Neural cell (in vitro differentiated cells): Measurements from ENCODE around the gene CASP10.

ENCODE experiments used
- EP300 ChIP-seq: fragments of 450-650 bp; conservative IDR thresholded peaks from 2 replicates; pipeline ENCODE4 v1.6.1; 2014; ENCODE audit warnings: antibody characterized with exemption, mild to moderate bottlenecking, moderate library complexity; ENCODE audit not compliant: poor library complexity, severe bottlenecking
- EZH2 ChIP-seq: fragments of 200-600, 300-800 bp; shearing (Covaris generic), sonication (generic); IDR thresholded peaks from 2 replicates; pipeline ENCODE4 v1.6.1; 2014; ENCODE audit warnings: antibody characterized with exemption, low read length, borderline replicate concordance, mild to moderate bottlenecking; ENCODE audit not compliant: insufficient read depth, poor library complexity, severe bottlenecking
- POLR2AphosphoS5 ChIP-seq: IDR thresholded peaks from 2 replicates; pipeline ENCODE4 v1.6.1; 2012
- TF ChIP-seq, protein P1 (sequence below): fragments of 450-650 bp; IDR thresholded peaks from 2 replicates; pipeline ENCODE4 v1.5.1; 2014; ENCODE audit warnings: antibody characterized with exemption, mild to moderate bottlenecking, moderate library complexity; ENCODE audit not compliant: poor library complexity, severe bottlenecking

DNA sequence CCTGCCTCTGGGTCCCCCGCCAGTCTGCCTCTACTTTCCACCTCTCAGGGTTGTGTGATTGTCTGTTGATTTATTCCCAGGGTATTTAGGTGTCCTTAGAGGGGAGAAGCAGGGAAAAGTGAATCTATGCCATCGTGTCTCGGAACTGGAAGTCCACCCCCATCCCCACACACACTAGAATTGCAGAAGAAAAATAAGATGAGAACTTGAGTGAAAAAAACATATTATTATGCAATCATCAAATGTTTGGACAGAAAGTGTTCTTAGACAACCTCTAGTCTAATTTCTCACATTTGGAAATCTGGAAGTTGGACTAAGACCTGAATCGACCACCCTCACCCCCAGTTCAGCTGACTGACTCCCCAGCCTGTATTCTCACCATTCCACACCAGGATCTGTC lies 63.3 kb downstream of the CASP10 start:
- TF ChIP-seq, protein P1, sequence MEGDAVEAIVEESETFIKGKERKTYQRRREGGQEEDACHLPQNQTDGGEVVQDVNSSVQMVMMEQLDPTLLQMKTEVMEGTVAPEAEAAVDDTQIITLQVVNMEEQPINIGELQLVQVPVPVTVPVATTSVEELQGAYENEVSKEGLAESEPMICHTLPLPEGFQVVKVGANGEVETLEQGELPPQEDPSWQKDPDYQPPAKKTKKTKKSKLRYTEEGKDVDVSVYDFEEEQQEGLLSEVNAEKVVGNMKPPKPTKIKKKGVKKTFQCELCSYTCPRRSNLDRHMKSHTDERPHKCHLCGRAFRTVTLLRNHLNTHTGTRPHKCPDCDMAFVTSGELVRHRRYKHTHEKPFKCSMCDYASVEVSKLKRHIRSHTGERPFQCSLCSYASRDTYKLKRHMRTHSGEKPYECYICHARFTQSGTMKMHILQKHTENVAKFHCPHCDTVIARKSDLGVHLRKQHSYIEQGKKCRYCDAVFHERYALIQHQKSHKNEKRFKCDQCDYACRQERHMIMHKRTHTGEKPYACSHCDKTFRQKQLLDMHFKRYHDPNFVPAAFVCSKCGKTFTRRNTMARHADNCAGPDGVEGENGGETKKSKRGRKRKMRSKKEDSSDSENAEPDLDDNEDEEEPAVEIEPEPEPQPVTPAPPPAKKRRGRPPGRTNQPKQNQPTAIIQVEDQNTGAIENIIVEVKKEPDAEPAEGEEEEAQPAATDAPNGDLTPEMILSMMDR: no peak
- no peak for TF ChIP-seq EP300
- TF ChIP-seq POLR2AphosphoS5: no peak
- TF ChIP-seq EZH2: no peak
